B cell (primary cell): ENCODE measurements around the gene ERGIC1. TPM values are rescaled to one million over a fixed set of nuclear protein-coding genes. Genes with fewer than 3 reads are reported as not detected.
A peak's percentile ranks its signal among the peaks of the same experiment; 100 is the strongest.

ENCODE experiments used
- ATAC-seq: fragments of 200-7000 bp; cut with Tn5 transposase; one replicate; pipeline ENCODE4 v1.10.0; 2021; ENCODE audit warnings: low read depth, mild to moderate bottlenecking, moderate number of reproducible peaks, moderate library complexity
- CTCF ChIA-PET: fragments of 350-600 bp; sonication (Branson Sonifier 250); formaldehyde crosslinking; loops from one replicate; lab custom pipeline; 2021; ENCODE audit warnings: antibody characterized with exemption, inconsistent platforms; lab: Charles Lee
- POLR2A ChIA-PET: fragments of 350-600 bp; sonication (Branson Sonifier 250); formaldehyde crosslinking; loops from one replicate; lab custom pipeline; 2021; ENCODE audit warnings: antibody characterized with exemption; lab: Charles Lee
- DNase-seq: peaks from one replicate; pipeline ENCODE4 v3.0.0; 2013
- H2AFZ ChIP-seq: 2 replicates; pipeline ENCODE4 v1.6.1; 2012; ENCODE audit warnings: mild to moderate bottlenecking, low read depth, low read length; ENCODE audit not compliant: insufficient read depth, poor library complexity, severe bottlenecking
- H3K27ac ChIP-seq, 2 donors: 1 replicate in 1 of 2; 2 replicates in 1 of 2; pipeline ENCODE4 v1.5.1; 2012 to 2013; ENCODE audit warnings: low read length in 2 of 2, mild to moderate bottlenecking in 2 of 2, moderate library complexity in 1 of 2
- H3K27me3 ChIP-seq, 4 experiments: fragments of 200-600 bp in 1 of 4; sonication (generic) in 1 of 4; replicated peaks in 1 of 4; 1 replicate in 2 of 4; 2 replicates in 2 of 4; pipeline versions ENCODE4 v1.6.1 to v1.7.0; 2013 to 2016; ENCODE audit warnings: low read length in 3 of 4, mild to moderate bottlenecking in 2 of 4, mixed read lengths in 1 of 4, moderate library complexity in 1 of 4; ENCODE audit not compliant: insufficient read depth in 4 of 4, control insufficient read depth in 3 of 4; ENCODE audit errors: control extremely low read depth in 1 of 4
- H3K36me3 ChIP-seq, 2 experiments: replicated peaks in 1 of 2; 1 replicate in 1 of 2; 2 replicates in 1 of 2; pipeline versions ENCODE4 v1.6.1 to v1.7.1; 2013; ENCODE audit warnings: low read length in 1 of 2; ENCODE audit not compliant: insufficient read depth in 2 of 2, control insufficient read depth in 1 of 2; ENCODE audit errors: control extremely low read depth in 1 of 2, extremely low read depth in 1 of 2
- H3K4me1 ChIP-seq, 2 donors: fragments of 200-600 bp in 1 of 2; sonication (generic) in 1 of 2; 1 replicate in 1 of 2; 2 replicates in 1 of 2; pipeline versions ENCODE4 v1.5.1 to v1.6.1; 2013 to 2017; ENCODE audit warnings: low read length in 2 of 2; ENCODE audit not compliant: control insufficient read depth in 2 of 2, insufficient read depth in 2 of 2
- H3K4me2 ChIP-seq: replicated peaks from 2 replicates; pipeline ENCODE3; 2012; ENCODE audit warnings: mild to moderate bottlenecking, low read depth, low read length; ENCODE audit not compliant: poor library complexity, severe bottlenecking
- H3K4me3 ChIP-seq, 5 experiments: fragments of 200-600 bp in 1 of 5; sonication (generic) in 1 of 5; 1 replicate in 3 of 5; 2 replicates in 2 of 5; pipeline versions ENCODE4 v1.5.1 to v1.7.0; 2011 to 2016; ENCODE audit warnings: low read length in 4 of 5, mild to moderate bottlenecking in 4 of 5, low read depth in 2 of 5, control low read depth in 1 of 5, moderate library complexity in 1 of 5; ENCODE audit not compliant: insufficient read depth in 1 of 5; ENCODE audit errors: control extremely low read depth in 1 of 5, extremely low read depth in 1 of 5
- H3K79me2 ChIP-seq: fragments of 200-600 bp; sonication (generic); one replicate; pipeline ENCODE4 v1.6.0; 2016; ENCODE audit warnings: low read length; ENCODE audit not compliant: control insufficient read depth, insufficient read depth
- H3K9ac ChIP-seq: fragments of 200-600 bp; sonication (generic); 2 replicates; pipeline ENCODE4 v1.6.1; 2017; ENCODE audit warnings: mild to moderate bottlenecking, low read length, moderate library complexity
- H3K9me3 ChIP-seq, 3 donors: one replicate each; pipeline versions ENCODE4 v1.6.1 to v1.7.1; 2013; ENCODE audit warnings: low read length in 2 of 3; ENCODE audit not compliant: control insufficient read depth in 2 of 3, insufficient read depth in 1 of 3; ENCODE audit errors: control extremely low read depth in 1 of 3
- H4K20me1 ChIP-seq: 2 replicates; pipeline ENCODE4 v1.6.0; 2012; ENCODE audit warnings: mild to moderate bottlenecking, low read length; ENCODE audit not compliant: insufficient read depth, control insufficient read depth, poor library complexity, severe bottlenecking
- H3K27ac Mint-ChIP-seq: one replicate; pipeline ENCODE4 v1.8.0; 2021; ENCODE audit warnings: mixed read lengths
- H3K27me3 Mint-ChIP-seq: one replicate; pipeline ENCODE4 v1.8.0; 2021; ENCODE audit warnings: mixed read lengths
- H3K4me1 Mint-ChIP-seq: one replicate; pipeline ENCODE4 v1.8.0; 2021; ENCODE audit warnings: mixed read lengths
- H3K4me3 Mint-ChIP-seq: one replicate; pipeline ENCODE4 v1.8.0; 2021; ENCODE audit warnings: mixed read lengths
- H3K9me3 Mint-ChIP-seq: one replicate; pipeline ENCODE4 v1.8.0; 2022; ENCODE audit warnings: mixed read lengths; ENCODE audit not compliant: insufficient read depth
- EZH2 ChIP-seq: IDR thresholded peaks from 2 replicates; pipeline ENCODE4 v1.6.1; 2012; ENCODE audit warnings: borderline replicate concordance, low read depth, mild to moderate bottlenecking, moderate library complexity, low read length; ENCODE audit not compliant: insufficient read depth, poor library complexity, severe bottlenecking
- WGBS: methylation state at CpG from one replicate; pipeline ENCODE4 v1.1.5; 2013; ENCODE audit warnings: missing lambda C conversion rate; ENCODE audit not compliant: insufficient coverage; 5-methylcytosine and 5-hydroxymethylcytosine counted together
- intact Hi-C: fragments of 100-400 bp; cut with micrococcal nuclease; formaldehyde crosslinking; loops from one replicate; pipeline ENCODE4 v1.10.0; 2022
- polyA plus RNA-seq: library from polyadenylated mRNA; depleted of rRNA; stranded (reverse); fragments of >200 nt; gene quantifications from 2 replicates; pipeline ENCODE4 v1.2.3, GENCODE V29; 2012
- total RNA-seq, 2 donors: library from RNA; stranded (reverse); fragments of 120-200 nt in 1 of 2; gene quantifications; 1 replicate in 1 of 2; 2 replicates in 1 of 2; pipeline versions ENCODE4 v1.2.3 to v1.2.4, GENCODE V29; 2013 to 2022
- TF ChIP-seq, protein P1 (sequence below): fragments of 200-600 bp; IDR thresholded peaks from one replicate; pipeline ENCODE4 v1.8.0; 2022; ENCODE audit warnings: antibody characterized with exemption, mild to moderate bottlenecking

ERGIC1 gene
- total and polyA plus RNA-seq, 2 donors (not counting 1 experiment from before 2014, with no cell fraction given), result 86.3 to 140 TPM

DNA sequence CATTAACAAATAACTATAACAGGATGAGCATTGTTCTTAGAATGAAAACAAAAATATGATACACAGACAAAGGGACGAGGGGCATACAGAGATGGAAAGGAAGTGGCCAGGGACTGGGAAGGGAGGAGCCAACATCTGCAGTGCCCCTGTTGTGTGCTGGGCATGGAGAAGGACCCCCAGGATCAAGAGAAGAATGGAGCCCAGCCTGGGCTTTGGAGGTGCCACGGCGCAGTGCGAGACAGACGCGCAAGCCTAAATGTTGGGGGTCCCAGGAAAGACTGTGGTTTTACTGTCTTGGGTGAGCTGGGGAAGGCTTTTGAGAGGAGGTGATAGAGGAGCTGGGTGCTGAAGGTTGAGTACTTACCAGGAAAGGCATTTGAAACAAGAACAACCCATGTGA, 34.6 kb upstream of the ERGIC1 start:
- ChIA-PET POLR2A (no interaction called here), CTCF (interaction anchor here (1.8 kb wide), 1 partner anchor 8 kb away, joined by 5 read pairs; no protein-coding TSS in a partner anchor)
- Histone ChIP-seq H3K36me3 (no peaks in the 10 kb centered on the region), H2AFZ (no peak overlapping the region), H3K4me2 (no peak overlapping the region), H3K27me3 (no peaks in the 10 kb centered on the region), H4K20me1 (no peaks in the 10 kb centered on the region), H3K27ac (no peak overlapping the region), H3K79me2 (no peaks in the 10 kb centered on the region), H3K4me1 (no peaks in the 10 kb centered on the region), H3K4me3 (no peak overlapping the region), H3K9me3 (peaks cover 0 to 1% (median 0%) of the 10 kb centered on the region in 3 donors), H3K9ac (no peak overlapping the region)
- intact Hi-C loops, result no loop called here
- WGBS, result 92% methylated on average over 6 of the region's 6 CpGs
- no peak for ATAC-seq
- Mint-ChIP-seq H3K4me3 (no peak overlapping the region), H3K4me1 (peaks cover 3% of the 10 kb centered on the region), H3K27ac (peak overlapping the region; percentile 7), H3K9me3 (no peaks in the 10 kb centered on the region), H3K27me3 (no peaks in the 10 kb centered on the region)
- no peak for TF ChIP-seq EZH2
- TF ChIP-seq, protein P1, sequence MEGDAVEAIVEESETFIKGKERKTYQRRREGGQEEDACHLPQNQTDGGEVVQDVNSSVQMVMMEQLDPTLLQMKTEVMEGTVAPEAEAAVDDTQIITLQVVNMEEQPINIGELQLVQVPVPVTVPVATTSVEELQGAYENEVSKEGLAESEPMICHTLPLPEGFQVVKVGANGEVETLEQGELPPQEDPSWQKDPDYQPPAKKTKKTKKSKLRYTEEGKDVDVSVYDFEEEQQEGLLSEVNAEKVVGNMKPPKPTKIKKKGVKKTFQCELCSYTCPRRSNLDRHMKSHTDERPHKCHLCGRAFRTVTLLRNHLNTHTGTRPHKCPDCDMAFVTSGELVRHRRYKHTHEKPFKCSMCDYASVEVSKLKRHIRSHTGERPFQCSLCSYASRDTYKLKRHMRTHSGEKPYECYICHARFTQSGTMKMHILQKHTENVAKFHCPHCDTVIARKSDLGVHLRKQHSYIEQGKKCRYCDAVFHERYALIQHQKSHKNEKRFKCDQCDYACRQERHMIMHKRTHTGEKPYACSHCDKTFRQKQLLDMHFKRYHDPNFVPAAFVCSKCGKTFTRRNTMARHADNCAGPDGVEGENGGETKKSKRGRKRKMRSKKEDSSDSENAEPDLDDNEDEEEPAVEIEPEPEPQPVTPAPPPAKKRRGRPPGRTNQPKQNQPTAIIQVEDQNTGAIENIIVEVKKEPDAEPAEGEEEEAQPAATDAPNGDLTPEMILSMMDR, result no peak
- no peak for DNase-seq

DNA sequence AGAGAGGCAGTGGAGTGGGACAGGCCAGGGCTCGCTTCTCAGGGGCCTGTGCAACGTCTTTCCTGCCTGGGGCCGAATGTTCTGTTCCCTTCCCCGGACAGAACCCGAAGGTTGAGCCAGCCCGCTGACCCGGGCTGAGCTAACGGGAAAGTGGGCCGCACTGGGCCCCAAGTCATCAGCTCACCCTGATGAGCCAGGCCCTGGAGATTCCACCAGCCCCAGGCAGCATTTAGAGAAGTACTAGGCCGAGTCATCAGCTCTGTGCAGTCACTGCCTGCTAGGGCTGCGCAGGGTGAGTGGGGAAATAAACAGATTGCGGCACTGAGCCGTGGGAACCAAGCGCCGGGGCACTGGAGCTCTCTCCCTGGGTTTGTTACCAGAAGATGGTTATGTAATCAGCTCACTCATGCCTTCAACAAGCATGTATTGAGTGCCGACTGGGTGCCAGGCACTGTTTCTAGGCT, 33.9 kb upstream of the ERGIC1 start:
- POLR2A ChIA-PET, result no interaction called here
- WGBS, result 88% methylated on average over 16 of the region's 16 CpGs

More for the DNA sequence above, 33.9 kb upstream of the ERGIC1 start:
- intact Hi-C loops, result no loop called here
- H3K4me1 Mint-ChIP-seq, result peaks cover 3% of the 10 kb centered on the region
- H3K9ac ChIP-seq, result no peak overlapping the region
- DNase-seq (no peak), ATAC-seq (no peak)
- no peak overlapping the region for H3K4me3 ChIP-seq
- no peaks in the 10 kb centered on the region for H3K79me2 ChIP-seq
- H3K9me3 ChIP-seq, result no peaks in the 10 kb centered on the region
- H3K27me3 ChIP-seq, result no peaks in the 10 kb centered on the region
- H3K27ac Mint-ChIP-seq, result no peak overlapping the region
- no peak for TF ChIP-seq EZH2
- no peak overlapping the region for H3K4me3 Mint-ChIP-seq
- no peak overlapping the region for H3K4me2 ChIP-seq
- CTCF ChIA-PET, result interaction anchor here (1.5 to 1.8 kb wide), 2 partner anchors 9 to 28 kb away, joined by 5 read pairs; no protein-coding TSS in a partner anchor
- H3K36me3 ChIP-seq, result no peaks in the 10 kb centered on the region
- H4K20me1 ChIP-seq, result no peaks in the 10 kb centered on the region
- no peaks in the 10 kb centered on the region for H3K27me3 Mint-ChIP-seq
- H2AFZ ChIP-seq, result no peak overlapping the region
- no peaks in the 10 kb centered on the region for H3K4me1 ChIP-seq
- no peaks in the 10 kb centered on the region for H3K9me3 Mint-ChIP-seq
- H3K27ac ChIP-seq, result no peak overlapping the region
